Measurements from ENCODE around the gene VMP1.

The VMP1 gene

DNA sequence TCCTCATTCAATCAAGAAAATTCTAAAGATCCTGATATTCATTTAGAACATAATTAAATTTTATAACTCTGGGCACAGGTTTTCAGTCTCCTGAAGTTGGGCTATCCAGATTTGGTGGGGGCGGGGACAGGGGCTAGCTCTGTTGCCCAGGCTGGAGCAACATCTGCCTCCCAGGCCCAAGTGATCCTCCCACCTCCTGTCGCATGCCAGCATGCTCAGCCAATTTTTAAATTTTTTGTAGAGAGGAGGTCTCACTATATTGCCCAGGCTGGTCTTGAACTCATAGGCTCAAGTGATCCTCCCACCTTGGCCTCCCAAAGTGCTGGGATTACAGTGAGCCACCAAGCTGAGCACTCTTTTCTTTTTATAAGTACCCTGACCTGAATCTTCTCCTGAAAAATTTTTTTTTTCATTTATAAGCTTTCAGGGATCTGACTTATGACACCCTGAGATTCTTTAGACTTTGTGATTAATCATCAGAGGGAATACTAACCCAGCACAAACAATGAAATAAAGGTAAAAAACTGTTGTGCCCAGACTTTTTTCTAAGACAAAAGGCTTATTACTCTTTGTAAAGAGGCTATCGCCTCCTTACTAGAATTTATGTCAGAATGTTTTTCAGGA lies 122.7 kb downstream of the VMP1 start:
- peak; percentile 88 for DNase-seq (ENCODE audit: low read depth)
- TF ChIP-seq, protein P1, sequence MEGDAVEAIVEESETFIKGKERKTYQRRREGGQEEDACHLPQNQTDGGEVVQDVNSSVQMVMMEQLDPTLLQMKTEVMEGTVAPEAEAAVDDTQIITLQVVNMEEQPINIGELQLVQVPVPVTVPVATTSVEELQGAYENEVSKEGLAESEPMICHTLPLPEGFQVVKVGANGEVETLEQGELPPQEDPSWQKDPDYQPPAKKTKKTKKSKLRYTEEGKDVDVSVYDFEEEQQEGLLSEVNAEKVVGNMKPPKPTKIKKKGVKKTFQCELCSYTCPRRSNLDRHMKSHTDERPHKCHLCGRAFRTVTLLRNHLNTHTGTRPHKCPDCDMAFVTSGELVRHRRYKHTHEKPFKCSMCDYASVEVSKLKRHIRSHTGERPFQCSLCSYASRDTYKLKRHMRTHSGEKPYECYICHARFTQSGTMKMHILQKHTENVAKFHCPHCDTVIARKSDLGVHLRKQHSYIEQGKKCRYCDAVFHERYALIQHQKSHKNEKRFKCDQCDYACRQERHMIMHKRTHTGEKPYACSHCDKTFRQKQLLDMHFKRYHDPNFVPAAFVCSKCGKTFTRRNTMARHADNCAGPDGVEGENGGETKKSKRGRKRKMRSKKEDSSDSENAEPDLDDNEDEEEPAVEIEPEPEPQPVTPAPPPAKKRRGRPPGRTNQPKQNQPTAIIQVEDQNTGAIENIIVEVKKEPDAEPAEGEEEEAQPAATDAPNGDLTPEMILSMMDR (conservative IDR thresholded peaks at IDR 0.05; ENCODE audit: low read length) = no peak

DNA sequence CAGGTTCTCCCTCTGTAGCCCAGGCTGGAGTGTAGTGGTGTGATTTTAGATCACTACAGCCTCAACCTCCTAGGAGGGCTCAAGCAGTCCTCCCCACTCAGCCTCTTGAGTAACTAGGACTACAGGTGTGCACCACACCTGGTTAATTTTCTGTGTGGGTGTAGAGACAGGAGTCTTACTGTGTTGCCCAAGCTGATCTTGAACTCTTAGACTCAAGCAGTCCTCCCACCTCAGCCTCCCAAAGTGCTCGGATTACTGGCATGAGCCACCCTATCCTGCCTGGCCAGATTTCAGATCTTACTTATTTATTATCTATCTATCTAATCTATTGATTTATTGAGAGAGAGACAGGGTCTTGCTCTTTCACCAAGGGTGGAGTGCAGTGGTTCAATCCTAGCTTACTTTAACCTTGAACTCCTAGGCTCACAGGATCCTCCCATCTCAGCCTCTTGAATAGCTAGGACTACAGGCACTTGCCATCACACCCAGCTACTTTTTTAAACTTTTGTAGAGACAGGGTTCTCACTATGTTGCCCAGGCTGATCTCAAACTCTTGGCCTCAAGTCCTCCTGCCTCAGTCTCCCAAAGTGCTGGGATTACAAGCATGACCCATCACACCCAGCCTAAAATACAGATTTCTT lies 123.5 kb downstream of the VMP1 start:
- TF ChIP-seq, protein P1 (conservative IDR thresholded peaks at IDR 0.05; ENCODE audit: low read length) = no peak
- no peak for DNase-seq (ENCODE audit: low read depth)
- no peak overlapping the region for H3K4me3 ChIP-seq (ENCODE audit: low read length)

More for the DNA sequence above, 122.7 kb downstream of the VMP1 start:
- H3K4me3 ChIP-seq (ENCODE audit: low read length) = peak overlapping the region; percentile 45

DNA sequence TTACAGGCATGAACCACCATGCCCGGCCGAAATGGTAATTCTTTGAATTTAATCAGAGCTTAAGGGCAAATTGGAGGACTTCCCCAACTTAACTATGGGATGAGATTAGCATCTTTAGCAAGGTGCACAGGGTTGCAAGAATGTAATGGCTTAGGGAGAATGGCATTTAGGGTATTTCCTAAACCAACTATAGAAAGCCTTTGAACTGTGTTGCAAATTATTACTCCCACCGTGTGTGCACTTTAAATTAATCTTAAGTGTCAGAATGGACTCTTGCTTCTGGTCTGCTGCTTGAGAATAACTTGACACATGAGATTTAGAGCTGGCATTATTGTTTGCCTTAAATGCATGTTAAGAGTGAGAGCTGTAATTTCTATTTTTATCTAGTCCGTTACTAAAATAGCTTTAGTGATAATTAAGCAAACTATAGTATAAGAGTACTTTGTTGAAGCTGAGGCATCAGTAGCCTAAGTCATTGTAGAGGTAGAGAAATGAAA lies 125.5 kb downstream of the VMP1 start:
- H3K4me3 ChIP-seq (ENCODE audit: low read length) = no peak overlapping the region
- TF ChIP-seq, protein P1 (conservative IDR thresholded peaks at IDR 0.05; ENCODE audit: low read length) = no peak
- peak; percentile 41 for DNase-seq (ENCODE audit: low read depth)

DNA sequence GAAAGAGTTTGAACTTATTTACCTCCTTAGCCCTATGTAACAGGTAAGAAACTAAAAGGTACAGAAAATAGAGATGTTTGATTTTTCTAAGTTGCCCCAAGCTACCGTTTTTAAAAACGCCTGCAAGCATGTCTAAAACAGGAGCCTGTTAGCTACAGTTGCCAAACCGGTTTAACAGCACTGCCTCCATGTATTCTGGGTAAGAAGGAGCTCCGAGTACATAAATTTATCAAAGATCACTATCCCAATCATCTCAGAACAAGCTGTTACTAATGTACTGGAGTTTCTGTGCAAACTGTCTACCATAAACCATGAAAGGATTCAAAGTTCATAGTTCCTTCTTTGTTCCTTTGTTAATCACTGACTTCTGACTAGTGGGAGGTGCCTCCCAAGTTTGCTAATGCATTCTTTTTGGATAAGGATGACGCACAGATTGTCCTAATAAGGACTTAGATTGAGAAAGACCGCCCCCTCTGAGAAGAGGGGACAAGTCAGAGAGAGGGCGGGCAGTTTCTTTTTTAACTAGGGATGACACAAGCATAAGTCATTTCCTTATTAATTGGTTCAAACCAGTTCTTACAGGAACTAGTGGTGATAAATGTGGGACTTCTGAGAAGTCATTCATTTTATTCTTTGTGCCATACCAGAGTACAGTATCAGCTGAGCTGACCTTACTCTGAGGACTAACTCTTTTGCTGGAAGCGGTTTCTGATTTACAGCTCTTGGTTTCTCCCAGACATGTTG lies 130.0 kb downstream of the VMP1 start:
- DNase-seq (ENCODE audit: low read depth) = peak; percentile 100
- TF ChIP-seq, protein P1 (conservative IDR thresholded peaks at IDR 0.05; ENCODE audit: low read length) = no peak
- H3K4me3 ChIP-seq (ENCODE audit: low read length) = peak overlapping the region; percentile 100

DNA sequence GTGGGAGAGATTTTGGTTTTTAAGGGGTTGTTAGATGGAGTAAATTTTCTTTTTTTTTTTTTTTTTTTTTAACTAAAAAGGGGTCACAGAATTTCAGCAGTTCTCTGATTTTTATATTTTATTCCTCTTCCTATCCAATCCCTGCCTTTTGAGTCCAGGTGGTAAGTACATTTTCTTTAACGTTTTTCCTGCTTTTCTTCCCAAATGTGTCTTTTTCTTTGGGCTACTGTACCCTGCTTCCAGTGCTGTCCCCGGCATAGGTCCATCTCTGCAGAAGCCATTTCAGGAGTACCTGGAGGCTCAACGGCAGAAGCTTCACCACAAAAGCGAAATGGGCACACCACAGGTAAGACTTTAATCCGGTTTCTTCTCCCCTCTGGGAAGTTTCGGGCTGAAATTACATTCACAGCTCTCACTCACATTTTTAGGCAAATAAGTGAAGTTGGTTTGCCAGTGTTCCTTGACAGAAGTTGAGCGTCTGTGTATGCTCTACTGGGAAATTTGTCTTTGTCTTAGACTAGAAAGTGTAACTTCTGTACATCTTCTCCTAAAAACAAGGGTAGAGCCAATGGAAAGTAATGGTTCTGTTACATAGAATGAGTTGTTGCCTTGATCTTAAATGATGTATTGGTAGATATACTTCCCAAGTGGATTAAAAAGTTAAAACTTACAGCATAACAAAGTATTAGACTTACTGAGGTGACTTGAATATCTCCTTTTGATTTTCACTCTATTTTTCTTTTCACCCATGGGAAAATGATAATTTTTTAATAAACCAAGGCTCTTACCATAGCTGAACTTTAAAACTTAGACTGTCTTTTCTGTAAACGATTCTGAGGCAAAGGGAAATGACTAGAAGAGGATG lies 130.8 kb downstream of the VMP1 start:
- peak overlapping the region; percentile 100 for H3K4me3 ChIP-seq (ENCODE audit: low read length)
- TF ChIP-seq, protein P1 (conservative IDR thresholded peaks at IDR 0.05; ENCODE audit: low read length) = no peak
- DNase-seq (ENCODE audit: low read depth) = peak; percentile 54

DNA sequence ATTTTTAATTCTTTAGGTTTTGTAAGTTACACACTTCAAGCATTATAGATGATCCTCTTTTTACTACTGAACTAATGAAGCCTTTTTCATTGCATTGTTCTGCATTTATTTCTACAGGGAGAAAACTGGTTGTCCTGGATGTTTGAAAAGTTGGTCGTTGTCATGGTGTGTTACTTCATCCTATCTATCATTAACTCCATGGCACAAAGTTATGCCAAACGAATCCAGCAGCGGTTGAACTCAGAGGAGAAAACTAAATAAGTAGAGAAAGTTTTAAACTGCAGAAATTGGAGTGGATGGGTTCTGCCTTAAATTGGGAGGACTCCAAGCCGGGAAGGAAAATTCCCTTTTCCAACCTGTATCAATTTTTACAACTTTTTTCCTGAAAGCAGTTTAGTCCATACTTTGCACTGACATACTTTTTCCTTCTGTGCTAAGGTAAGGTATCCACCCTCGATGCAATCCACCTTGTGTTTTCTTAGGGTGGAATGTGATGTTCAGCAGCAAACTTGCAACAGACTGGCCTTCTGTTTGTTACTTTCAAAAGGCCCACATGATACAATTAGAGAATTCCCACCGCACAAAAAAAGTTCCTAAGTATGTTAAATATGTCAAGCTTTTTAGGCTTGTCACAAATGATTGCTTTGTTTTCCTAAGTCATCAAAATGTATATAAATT lies 132.3 kb downstream of the VMP1 start:
- H3K4me3 ChIP-seq (ENCODE audit: low read length) = peak overlapping the region; percentile 100
- TF ChIP-seq, protein P1 (conservative IDR thresholded peaks at IDR 0.05; ENCODE audit: low read length) = no peak
- DNase-seq (ENCODE audit: low read depth) = peak; percentile 58
